ENCODE results near the gene ACKR1.

ACKR1 gene

GRCh38 chr1:159187647-159188374 is 16.9 kb upstream of the ACKR1 start:
- no peak for DNase-seq (ENCODE audit: low read depth)

- no peak for DNase-seq (ENCODE audit: low read depth)
These were observed 16.3 kb upstream of the ACKR1 start for GRCh38 chr1:159188375-159188788.

- no peak for DNase-seq (ENCODE audit: low read depth)
These were observed 14.2 kb upstream of the ACKR1 start for GRCh38 chr1:159190441-159190840.

- no peak for DNase-seq (ENCODE audit: low read depth)
These were observed 8.1 kb upstream of the ACKR1 start for GRCh38 chr1:159196543-159196942.

- no peak for DNase-seq (ENCODE audit: low read depth)
These were observed 6.8 kb upstream of the ACKR1 start for GRCh38 chr1:159197561-159198557.

- DNase-seq (ENCODE audit: low read depth): no peak
These were observed 4.8 kb upstream of the ACKR1 start for GRCh38 chr1:159199901-159200300.

- DNase-seq (ENCODE audit: low read depth): no peak
These were observed 3.9 kb upstream of the ACKR1 start for GRCh38 chr1:159200769-159201168.

- no peak for DNase-seq (ENCODE audit: low read depth)
These were observed 3.0 kb upstream of the ACKR1 start for GRCh38 chr1:159201642-159202041.

- DNase-seq (ENCODE audit: low read depth): no peak
These were observed 1.1 kb upstream of the ACKR1 start for GRCh38 chr1:159203610-159204009.

GRCh38 chr1:159205225-159205624 is 550 bp downstream of the ACKR1 start:
- DNase-seq (ENCODE audit: low read depth): no peak

GRCh38 chr1:159206110-159206509 is 1.4 kb downstream of the ACKR1 start:
- DNase-seq (ENCODE audit: low read depth): no peak

GRCh38 chr1:159207080-159207479 is 2.4 kb downstream of the ACKR1 start:
- no peak for DNase-seq (ENCODE audit: low read depth)

- DNase-seq (ENCODE audit: low read depth): no peak
These were observed 3.1 kb downstream of the ACKR1 start for GRCh38 chr1:159207774-159208173.

GRCh38 chr1:159208175-159208825 is 3.6 kb downstream of the ACKR1 start:
- DNase-seq (ENCODE audit: low read depth): no peak

- no peak for DNase-seq (ENCODE audit: low read depth)
These were observed 4.4 kb downstream of the ACKR1 start for GRCh38 chr1:159209061-159209460.

GRCh38 chr1:159211331-159212136 is 6.9 kb downstream of the ACKR1 start:
- DNase-seq (ENCODE audit: low read depth): peak; percentile 10

GRCh38 chr1:159212596-159212995 is 7.9 kb downstream of the ACKR1 start:
- no peak for DNase-seq (ENCODE audit: low read depth)

- no peak for DNase-seq (ENCODE audit: low read depth)
These were observed 9.6 kb downstream of the ACKR1 start for GRCh38 chr1:159214149-159214760.

GRCh38 chr1:159218649-159219636 is 14.3 kb downstream of the ACKR1 start:
- no peak for DNase-seq (ENCODE audit: low read depth)
